Suprapubic skin (tissue), 3 donors: ENCODE data around the gene RPS6KA1.

Experiments used
- CTCF ChIP-seq, 2 donors: fragments of 200-600 bp in 1 of 2; fragments of 450-650 bp in 1 of 2; sonication (generic) in 1 of 2; IDR thresholded peaks; one replicate each; pipeline ENCODE4 v1.5.1; 2016 to 2019; ENCODE audit warnings: antibody characterized with exemption in 2 of 2, mild to moderate bottlenecking in 1 of 2, moderate library complexity in 1 of 2
- EP300 ChIP-seq: sonication (generic); formaldehyde crosslinking; IDR thresholded peaks from one replicate; pipeline ENCODE4 v1.6.1; 2017; ENCODE audit warnings: antibody characterized with exemption
- POLR2A ChIP-seq, 2 donors: fragments of 450-650 bp; IDR thresholded peaks; one replicate each; pipeline ENCODE4 v1.6.1; 2017; ENCODE audit warnings: antibody characterized with exemption in 2 of 2, mild to moderate bottlenecking in 2 of 2, moderate library complexity in 2 of 2

DNA sequence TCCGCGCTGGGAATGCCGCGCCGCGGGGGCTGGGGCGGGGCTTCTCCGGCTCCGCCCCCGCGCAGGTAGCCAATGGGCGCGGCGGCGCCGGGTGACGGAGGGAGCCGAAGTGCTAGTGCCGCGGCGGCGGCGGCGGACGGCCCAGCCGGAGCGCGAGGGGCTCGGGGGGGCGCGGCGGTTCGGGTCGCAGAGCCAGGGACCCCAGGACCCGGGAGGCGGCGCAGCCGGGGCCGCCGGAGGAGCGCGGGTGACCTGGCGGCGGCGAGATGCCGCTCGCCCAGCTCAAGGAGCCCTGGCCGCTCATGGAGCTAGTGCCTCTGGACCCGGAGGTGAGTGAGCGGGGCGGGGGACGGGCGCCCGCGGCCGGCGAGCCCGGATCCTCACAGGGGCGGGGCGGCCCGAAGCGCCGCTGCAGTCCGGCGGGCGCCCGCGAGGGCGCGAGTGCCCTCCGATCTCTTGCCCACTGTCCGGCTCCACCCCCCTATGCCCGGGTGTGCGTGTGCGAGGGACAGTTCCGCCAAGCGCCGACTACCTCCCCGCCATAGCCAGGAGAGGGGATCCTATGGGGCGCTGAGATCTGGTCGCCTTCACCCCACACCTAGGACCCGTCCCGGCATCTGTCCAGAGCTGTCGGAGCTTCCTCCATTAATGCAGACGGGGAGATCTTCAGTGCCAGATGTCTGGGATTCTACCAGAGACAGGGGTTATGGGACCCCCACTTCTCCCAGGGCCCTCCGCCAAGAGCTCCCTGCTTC, at the start of gene RPS6KA1:
- TF ChIP-seq POLR2A (IDR thresholded peaks at IDR 0.05) = peak in 1 of 2 donors; percentile 45
- no peak for TF ChIP-seq CTCF (IDR thresholded peaks at IDR 0.05)
- no peak for TF ChIP-seq EP300
